Stimulated activated CD4-positive, alpha-beta T cell treated with anti-CD3 and anti-CD28 coated beads, Interleukin-1b, Interleukin-23, amount 100 ng/mL, for 1 hour (primary cell): ENCODE measurements around the gene SRPRA.
"Not testable (repeated sequence)": the region's sequence is repeated elsewhere in the genome, so short reads cannot be mapped to it uniquely, and the experiment has no call there.

Source experiments
- DNase-seq, 2 donors: peaks; one replicate each; pipeline ENCODE4 v3.0.0-alpha.2; 2020; ENCODE audit warnings: low read depth in 2 of 2

Gene SRPRA, protein sequence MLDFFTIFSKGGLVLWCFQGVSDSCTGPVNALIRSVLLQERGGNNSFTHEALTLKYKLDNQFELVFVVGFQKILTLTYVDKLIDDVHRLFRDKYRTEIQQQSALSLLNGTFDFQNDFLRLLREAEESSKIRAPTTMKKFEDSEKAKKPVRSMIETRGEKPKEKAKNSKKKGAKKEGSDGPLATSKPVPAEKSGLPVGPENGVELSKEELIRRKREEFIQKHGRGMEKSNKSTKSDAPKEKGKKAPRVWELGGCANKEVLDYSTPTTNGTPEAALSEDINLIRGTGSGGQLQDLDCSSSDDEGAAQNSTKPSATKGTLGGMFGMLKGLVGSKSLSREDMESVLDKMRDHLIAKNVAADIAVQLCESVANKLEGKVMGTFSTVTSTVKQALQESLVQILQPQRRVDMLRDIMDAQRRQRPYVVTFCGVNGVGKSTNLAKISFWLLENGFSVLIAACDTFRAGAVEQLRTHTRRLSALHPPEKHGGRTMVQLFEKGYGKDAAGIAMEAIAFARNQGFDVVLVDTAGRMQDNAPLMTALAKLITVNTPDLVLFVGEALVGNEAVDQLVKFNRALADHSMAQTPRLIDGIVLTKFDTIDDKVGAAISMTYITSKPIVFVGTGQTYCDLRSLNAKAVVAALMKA

DNA sequence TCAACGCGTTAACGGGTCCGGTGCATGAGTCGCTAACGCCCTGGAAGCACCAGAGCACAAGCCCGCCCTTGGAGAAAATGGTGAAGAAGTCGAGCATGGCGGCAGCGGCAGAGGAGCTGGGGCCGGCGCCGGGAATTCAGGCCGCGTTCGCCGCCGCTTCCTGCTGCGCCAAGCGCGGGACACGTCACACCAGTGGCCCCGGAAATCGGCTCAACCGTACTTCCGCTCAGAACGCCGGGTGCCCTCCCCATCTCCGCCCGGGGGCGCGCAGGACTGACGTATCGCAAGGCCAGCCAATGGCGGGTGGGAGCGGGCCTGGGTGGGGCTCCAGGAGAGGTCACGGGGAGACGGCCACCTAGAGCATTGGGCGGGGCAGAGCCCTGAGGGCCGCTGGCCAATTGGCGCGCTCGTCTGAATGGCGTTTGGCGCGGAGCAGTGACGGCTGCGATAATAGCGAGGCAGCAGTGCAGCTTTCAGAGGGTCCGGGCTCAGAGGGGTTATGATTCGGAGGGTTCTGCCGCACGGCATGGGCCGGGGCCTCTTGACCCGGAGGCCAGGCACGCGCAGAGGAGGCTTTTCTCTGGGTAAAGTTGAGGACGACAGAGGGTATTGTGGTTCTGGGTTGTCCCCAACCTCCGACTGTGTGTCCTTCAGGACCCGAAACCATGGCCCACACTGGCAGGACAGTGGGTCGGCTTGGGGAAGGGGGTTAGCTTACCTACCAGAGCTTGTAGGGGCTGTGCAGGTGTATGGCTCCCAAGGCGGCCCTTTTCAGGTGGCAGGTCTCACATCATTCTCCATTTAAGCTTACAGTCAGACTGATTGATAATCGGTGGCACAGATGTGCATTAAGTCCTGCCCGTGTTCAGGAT lies at the start of gene SRPRA, which contains the start of gene FOXRED1:
TSS of gene SRPRA (minus strand) at position 188 of the 872 bp plus-strand sequence. CDS start at position 97, 91 bp downstream.
TSS of gene FOXRED1 (plus strand) at position 447 of the 872 bp plus-strand sequence. CDS start at position 500, 53 bp downstream.
- DNase-seq = peak; percentile 98

DNA sequence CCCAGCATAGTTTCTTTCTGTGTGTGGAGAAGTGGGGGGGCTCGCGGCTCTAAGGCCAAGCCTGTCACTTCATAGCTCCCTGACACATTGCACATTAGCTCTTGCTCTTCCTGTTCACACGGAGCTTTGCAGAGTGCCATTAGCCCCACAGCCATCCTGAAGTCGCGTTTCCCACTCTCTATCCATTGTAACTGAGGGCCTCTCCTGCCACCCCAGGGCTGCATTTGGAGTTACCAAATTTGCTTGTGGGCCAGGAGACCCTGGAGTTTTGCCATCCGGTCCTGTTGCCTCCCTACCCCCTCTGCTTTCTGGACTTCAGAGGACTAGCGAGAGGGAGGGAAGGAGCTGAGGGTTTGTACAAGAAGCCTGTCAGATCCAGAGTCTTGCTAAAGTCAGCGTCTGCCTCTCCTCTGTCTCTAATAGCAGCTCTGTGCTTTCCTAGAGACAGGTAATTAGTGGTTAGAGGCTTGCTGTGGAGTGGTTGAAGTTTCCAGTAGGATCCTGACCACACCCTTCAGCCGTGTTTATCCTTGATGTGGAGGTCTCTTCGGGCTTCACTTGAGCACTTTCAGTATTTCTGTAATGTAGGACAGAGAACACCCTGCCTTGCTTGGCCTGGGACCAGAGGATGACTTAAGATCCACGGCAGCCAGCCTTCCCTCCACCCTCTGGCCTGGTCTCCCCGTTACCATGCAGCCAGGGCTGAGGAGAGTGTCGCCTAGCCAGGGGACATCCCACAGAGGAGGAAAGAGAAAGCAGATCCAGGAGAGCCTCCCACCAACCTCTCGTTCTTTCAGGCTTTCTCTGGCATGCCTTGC lies 49.3 kb upstream of the SRPRA start:
- DNase-seq = no peak

DNA sequence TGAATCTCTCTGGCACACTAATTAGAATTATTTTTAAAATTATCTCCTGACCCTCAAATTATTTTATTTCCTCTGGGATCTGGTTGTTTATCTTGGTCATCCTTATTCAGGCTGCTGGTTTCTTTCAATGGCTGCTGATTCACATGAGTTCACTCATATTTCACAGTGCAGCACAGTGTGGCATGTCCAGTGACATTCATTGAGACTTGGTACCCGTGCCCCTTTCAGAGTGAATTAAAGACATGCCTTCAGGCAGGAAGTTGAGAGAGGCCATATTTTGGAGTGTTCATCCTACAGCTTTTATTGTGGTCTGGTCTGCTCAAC lies 48.7 kb upstream of the SRPRA start:
- no peak for DNase-seq

DNA sequence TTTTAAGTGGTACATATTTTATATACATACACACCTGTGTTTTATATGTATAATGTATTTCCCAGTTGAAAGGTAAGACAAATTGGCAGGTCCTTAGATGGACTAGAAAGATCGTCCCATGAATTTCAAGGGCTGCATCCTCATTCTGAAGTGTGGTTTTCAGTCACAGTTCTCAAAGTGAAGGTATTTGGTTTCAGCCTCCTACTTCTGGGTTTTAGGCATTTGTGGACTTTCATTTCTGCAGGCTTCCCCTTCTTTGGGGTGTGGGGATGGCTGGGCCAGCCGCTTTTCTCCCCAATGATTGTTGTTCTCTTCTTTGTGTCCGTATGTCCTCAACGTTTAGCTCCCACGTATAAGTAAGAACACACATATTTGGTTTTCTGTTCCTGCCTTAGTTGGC lies 45.1 kb upstream of the SRPRA start:
- no peak for DNase-seq

DNA sequence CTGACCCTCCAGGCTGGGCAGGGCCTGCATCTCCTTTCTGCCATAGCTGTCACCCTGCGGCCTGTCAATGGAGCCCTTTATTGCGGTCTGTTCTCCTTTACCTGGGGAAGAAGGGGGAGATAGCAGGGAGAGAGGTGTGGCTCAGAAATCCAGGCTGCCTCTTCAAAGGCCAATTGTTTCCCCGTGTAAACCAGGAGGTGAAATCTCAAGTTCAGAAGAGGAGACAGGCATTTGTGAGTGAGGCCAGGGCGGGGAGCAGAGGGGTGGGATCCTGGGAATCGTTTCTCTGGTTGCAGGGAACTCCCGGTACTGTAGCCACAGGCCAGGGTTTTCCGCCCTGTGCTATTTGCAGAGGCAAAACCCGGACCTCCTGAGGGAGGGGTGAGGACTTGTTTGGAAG lies 44.3 kb upstream of the SRPRA start:
- DNase-seq = no peak

DNA sequence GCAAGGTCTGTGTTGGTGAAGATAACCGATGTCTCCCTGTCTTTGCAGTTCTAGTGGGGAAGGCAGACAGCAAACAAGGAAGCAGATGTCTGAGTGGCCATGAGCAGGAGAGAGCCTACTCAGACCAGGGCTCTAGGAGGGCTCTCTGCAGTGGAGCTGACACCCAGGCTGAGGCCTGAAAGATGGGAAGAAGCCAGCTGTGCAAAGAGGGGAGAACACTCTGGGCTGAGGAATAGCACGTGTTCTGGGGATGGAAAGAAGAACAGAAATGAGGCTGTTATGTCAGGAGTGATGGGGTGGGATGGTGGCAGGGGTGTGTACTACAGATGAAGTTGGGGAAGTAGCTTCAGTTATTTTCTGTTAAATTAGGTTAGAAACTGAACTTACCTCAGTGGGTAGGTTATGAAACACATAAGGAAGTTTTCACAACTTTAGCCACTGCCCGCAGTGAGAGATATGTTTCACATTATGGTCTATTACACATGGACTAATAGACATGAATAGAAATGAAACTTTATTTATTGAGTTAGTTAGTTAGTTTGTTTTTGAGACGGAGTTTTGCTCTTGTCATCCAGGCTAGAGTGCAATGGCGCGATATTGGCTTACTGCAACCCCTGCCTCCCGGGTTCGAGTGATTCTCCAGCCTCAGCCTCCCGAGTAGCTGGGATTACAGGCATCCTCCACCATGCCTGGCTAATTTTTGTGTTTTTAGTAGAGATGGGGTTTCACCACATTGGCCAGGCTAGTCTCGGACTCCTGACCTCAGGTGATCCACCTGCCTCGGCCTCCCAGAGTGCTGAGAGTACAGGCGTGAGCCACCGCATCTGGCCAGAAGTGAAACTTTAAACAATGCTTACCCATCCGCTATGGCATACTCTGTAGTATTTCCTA lies 43.0 kb upstream of the SRPRA start:
- DNase-seq = no peak

DNA sequence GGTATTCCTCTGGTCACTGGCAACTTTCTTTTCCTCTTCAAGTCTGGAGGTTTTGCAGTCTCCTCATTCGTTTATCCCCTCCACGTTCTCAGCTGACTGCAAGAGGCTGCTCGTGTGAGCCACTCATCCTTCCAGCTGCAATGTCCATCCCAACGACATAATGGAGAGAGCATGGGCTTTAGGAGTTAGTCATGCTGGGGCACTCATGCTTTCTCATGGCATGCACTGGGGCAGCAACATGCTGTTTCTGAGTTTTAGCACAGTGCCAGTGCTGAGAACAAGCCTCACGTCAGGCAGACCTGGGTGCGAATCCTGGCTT lies 42.3 kb upstream of the SRPRA start:
- no peak for DNase-seq

DNA sequence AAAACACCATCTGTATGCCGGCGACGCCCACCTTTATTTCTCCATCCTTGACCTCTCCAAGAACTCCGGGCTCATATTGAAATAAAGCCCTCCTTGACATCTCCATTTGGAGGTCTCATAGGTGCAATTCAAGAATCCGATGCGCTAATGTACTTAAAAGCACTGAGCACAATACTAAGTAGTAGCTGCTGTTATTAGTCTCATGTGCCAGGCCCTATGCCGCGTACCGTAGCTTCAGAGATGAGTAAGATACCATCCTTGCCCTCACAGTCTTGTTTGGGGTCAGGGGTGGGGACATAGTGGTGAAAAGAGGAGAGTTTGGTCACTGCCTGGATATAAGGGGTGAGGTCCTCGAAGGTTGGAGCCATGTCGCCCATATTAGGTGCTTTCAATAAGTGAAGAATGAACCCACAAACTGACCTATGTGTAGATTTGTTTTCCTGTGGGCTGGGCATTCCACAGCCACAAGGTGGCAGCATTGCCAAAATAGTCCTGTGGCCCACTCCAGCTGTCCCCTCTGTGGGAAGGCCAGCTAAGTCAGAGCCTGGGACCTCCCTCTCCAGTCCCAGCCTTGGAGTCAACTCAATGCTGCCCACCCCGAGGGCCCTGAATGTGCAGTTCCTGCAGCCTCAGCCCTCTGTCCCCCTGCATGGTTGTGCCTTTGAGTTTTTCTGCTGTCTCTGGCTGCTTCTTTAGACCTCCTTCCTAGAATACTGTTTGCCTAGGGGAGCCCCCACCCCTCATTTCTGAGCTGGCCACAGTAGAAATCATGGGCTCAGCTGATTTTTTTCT lies 41.7 kb upstream of the SRPRA start:
- DNase-seq = peak; percentile 7 to 23

DNA sequence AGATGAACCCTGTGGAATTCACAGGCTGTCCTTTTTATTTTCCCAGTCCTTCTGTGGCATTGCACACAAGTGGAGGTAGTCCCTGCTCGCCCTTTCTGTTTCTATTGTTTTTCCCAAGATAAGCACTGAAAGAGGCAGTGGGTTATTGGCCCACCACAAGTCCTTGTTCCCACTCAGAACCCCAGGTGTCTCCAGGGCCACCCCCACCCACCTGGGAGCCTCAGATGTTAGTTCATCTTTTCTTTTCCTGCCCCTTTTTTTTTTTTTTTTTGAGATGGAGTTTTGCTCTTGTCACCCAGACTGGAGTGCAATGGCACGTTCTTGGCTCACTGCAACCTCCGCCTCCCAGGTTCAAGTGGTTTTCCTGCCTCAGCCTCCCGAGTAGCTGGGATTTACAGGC lies 40.1 kb upstream of the SRPRA start:
- not testable (repeated sequence) for DNase-seq

DNA sequence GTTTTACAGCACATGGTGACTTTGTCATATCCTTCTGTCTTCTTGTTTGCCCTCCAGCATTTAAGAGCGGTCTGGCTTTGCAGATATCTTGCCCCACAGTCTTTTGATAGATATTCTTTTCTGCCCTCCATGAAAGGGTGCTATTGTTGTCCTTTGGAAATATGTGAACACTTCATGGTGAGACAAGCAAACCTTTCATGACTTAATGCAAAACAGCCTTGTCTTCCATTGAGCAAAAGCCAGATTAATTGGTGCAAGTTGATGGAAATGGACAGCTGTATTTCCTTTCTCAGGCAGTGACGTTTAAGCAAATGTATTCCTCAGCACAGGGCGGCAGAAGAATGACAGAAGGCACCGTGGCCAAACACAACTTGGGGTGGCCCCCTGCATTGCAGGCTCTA lies 39.6 kb upstream of the SRPRA start:
- DNase-seq = no peak

DNA sequence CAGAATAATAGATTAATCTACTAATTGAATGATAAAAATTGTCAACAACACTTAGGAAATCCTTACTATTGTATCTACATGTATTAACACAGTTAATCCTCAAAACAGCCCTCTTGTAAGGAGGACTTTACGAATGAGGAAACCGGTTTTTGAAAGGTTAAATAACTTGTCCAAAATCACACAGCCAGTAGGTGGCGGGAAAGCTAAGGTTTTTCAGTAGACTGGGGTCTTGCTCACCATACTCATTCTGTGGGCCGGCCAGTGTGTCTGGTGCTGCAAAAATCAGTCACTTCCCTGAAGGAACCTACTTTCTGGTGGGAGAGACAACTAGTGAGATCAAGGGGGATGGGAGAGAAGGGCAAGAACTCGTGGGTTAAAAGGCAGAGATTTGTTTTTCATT lies 39.0 kb upstream of the SRPRA start:
- no peak for DNase-seq

DNA sequence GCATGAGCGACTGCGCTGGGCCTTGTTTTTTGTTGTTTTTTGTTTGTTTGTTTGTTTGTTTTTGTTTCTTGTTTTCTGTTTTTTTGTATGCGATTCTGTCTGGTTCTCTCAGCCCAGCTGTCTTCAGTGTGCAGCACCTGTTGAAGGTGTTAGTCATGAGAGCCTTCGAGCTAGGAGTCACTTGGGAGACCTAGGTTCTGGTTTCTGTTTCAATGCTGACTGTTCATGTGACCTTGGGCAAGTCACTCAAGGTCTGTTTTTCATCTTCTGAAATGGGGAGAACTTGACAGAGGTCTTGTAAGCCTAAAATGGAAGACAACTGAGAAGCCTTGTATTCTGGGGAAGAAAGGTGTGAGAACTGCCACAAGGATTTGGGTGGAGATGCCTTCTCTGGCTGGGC lies 37.0 kb upstream of the SRPRA start:
- DNase-seq = no peak

DNA sequence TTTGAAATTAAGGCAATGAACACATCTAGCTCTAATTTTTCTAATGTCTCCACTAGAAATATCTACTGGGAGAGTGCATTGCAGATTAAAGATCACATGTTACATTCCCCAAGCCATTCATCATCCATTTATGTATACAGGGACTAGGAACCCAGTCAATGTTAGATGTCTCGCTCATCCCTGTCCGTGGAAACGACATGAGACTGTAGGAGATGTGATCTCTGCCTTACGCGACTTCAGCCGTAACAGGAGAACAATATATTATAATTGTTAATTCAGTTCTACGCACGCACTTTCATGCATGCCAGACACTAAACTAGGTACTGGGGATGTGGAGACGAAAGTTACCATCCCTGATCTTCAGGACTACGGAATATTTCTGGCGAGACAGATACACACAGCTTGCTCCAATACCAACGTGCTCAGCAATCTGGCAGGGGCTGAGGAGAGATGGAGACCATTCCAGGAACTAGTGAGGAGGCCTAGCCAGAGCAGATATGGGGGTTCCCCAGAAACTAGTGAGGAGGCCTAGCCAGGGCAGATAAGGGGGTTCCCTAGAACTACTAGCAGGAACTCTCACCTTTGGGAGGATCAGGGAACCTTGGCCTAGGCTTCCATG lies 35.9 kb upstream of the SRPRA start:
- DNase-seq = no peak

DNA sequence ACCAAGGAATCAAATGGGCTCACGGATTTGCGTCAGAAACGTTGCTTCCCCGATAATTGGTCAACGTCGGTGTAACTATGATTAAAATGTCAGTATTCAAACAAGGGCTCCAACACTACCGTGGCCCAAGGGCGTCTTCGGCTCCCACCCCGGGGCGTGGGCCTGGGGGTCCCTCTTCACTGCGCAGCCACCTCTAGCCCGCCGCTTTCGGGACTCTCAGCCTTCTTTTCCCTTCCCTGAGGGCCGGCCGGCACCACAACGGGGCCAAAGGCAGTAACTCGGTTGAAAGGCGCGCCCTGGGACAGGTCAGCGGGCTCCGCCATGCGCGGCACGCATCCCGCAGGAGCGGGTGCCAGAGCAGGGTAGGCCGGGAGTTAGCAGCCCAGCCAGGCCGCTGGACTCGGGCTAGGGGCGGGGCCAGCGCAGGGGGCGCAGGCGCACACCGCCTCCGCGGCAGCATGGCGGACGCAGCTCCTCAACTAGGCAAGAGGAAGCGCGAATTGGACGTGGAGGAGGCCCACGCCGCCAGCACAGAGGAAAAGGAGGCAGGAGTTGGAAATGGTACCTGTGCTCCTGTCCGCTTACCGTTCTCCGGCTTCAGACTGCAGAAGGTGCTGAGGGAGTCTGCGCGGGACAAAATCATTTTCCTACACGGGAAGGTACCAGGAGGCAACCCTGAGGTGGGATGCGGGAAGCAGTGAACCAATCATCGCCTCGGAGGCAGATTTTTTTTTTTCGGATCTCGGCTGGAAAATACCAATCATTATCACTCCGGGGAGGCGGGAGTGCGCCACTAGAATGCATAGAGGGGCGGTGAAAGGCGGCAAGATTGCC lies 35.1 kb upstream of the SRPRA start, which contains the start of gene DCPS:
TSS of gene DCPS (plus strand) at position 438 of the 834 bp plus-strand sequence. CDS start at position 459, 21 bp downstream.
- DNase-seq = peak; percentile 62 to 71

DNA sequence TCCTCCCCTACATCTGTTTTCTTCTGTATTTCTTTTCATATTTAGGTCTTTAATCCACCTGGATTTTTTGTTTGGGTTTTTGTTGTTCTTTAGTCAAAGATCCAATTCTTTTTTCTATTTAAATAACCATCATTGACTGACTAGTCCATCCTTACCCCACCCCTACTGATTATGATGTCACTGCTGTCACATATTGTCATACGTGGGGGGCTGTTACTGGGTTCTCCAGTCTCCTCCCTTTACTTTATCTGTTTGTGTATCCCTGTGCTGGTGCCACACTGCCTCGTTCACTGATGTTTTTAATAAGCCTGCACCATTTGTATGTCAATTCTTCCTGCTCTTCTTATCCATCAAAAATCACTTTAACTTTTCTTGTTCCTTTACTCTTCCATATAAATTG lies 28.3 kb upstream of the SRPRA start:
- no peak for DNase-seq

DNA sequence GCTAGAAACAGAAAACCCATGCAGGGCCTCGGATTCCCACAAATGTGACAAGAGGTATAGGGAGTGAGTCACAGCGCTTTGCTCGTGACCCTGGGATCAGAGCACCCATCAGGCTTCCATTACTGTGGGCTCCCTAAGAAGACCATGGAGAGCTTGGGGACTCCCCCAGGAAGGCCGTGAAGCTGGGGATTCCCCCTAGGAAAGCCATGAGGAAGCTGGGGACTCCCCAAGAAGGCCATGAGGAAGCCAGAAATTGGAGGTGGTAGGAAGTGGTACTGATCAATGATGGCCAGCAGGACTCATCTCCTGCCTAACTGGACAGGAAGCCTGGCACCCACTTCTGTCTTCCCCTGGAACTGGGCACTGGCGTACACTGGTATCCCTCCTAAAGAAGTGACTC lies 25.0 kb upstream of the SRPRA start:
- no peak for DNase-seq

DNA sequence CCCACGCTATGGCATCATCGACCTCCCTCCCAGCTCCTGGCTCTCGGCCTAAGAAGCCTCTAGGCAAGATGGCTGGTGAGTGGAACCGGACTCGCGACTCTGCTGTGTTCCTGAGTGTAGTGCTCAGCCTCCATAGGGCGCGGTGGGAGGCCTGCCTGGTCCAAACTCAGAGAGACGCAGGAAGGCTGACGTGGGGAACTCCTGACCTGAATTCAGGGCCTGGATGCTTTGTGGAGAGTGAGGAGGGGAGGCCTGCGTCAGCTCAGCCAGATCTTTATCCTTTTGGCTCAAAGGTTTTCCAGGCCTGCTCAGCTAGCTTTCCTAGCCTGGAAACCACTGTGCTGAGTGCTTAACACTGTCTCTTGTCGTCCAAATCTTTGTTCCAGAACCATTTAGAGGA lies 22.2 kb upstream of the SRPRA start:
- DNase-seq = no peak

DNA sequence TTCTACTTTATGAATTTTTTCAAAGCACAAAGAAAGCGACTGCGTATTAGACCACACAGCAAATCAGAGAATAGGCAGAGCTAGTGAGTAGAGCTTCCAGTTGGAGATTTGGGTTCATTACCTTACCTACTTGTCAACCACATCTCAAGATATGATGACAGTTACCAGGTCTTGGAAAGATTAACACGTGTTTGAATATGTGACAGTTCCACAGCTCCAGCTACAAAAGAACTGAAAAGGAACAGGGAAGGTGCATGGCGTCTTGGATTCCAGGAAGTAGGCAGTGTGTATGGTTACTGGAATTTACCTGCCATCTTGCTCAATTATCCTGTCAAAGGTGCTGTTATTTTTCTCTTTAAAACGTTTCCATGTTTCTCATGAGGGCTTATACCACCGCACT lies 19.5 kb upstream of the SRPRA start:
- DNase-seq = no peak
